SKM-1 (cell line): ENCODE data around the gene CD38.
"Not testable (repeated sequence)": the region's sequence is repeated elsewhere in the genome, so short reads cannot be mapped to it uniquely, and the experiment has no call there.

ENCODE experiments used
- DNase-seq: peaks from one replicate; lab custom pipeline; 2025; ENCODE audit not compliant: unreplicated experiment; lab: John Stamatoyannopoulos, UW

The CD38 gene

GRCh38 chr4:15861198-15861597 lies 83.1 kb downstream of the CD38 start:
- not testable (repeated sequence) for DNase-seq

GRCh38 chr4:15864651-15865566 lies 86.8 kb downstream of the CD38 start:
- DNase-seq: no peak

GRCh38 chr4:15868111-15868510 lies 90.0 kb downstream of the CD38 start:
- no peak for DNase-seq

GRCh38 chr4:15868826-15869413 lies 90.8 kb downstream of the CD38 start:
- no peak for DNase-seq

GRCh38 chr4:15870079-15870478 lies 92.0 kb downstream of the CD38 start:
- DNase-seq: no peak

GRCh38 chr4:15870921-15871664 lies 93.0 kb downstream of the CD38 start:
- no peak for DNase-seq

GRCh38 chr4:15873117-15873516 lies 95.0 kb downstream of the CD38 start:
- no peak for DNase-seq

GRCh38 chr4:15874671-15875070 lies 96.5 kb downstream of the CD38 start:
- DNase-seq: no peak

- DNase-seq: no peak
These were observed 97.7 kb downstream of the CD38 start for GRCh38 chr4:15875663-15876460.

- no peak for DNase-seq
These were observed 99.9 kb downstream of the CD38 start for GRCh38 chr4:15878011-15878410.

- DNase-seq: no peak
These were observed 103.7 kb downstream of the CD38 start for GRCh38 chr4:15881820-15882219.

GRCh38 chr4:15882675-15883086 lies 104.6 kb downstream of the CD38 start:
- DNase-seq: peak; percentile 57

- DNase-seq: no peak
These were observed 105.6 kb downstream of the CD38 start for GRCh38 chr4:15883610-15884243.

- DNase-seq: no peak
These were observed 106.5 kb downstream of the CD38 start for GRCh38 chr4:15884666-15885065.

GRCh38 chr4:15885422-15885821 lies 107.3 kb downstream of the CD38 start:
- DNase-seq: no peak

- DNase-seq: no peak
These were observed 110.4 kb downstream of the CD38 start for GRCh38 chr4:15888515-15888914.

GRCh38 chr4:15890246-15890829 lies 112.2 kb downstream of the CD38 start:
- no peak for DNase-seq

- DNase-seq: no peak
These were observed 113.2 kb downstream of the CD38 start for GRCh38 chr4:15891312-15891711.

GRCh38 chr4:15893962-15894361 lies 115.8 kb downstream of the CD38 start:
- DNase-seq: no peak

- DNase-seq: no peak
These were observed 116.3 kb downstream of the CD38 start for GRCh38 chr4:15894393-15894792.
